HG02973 (cell line): ENCODE data around the gene POU3F2.

Source experiments
- ATAC-seq: cut with Tn5 transposase; IDR thresholded peaks from one replicate; pipeline ENCODE4 v1.9.1; 2021; ENCODE audit warnings: moderate library complexity; ENCODE audit not compliant: unreplicated experiment

The POU3F2 gene

DNA sequence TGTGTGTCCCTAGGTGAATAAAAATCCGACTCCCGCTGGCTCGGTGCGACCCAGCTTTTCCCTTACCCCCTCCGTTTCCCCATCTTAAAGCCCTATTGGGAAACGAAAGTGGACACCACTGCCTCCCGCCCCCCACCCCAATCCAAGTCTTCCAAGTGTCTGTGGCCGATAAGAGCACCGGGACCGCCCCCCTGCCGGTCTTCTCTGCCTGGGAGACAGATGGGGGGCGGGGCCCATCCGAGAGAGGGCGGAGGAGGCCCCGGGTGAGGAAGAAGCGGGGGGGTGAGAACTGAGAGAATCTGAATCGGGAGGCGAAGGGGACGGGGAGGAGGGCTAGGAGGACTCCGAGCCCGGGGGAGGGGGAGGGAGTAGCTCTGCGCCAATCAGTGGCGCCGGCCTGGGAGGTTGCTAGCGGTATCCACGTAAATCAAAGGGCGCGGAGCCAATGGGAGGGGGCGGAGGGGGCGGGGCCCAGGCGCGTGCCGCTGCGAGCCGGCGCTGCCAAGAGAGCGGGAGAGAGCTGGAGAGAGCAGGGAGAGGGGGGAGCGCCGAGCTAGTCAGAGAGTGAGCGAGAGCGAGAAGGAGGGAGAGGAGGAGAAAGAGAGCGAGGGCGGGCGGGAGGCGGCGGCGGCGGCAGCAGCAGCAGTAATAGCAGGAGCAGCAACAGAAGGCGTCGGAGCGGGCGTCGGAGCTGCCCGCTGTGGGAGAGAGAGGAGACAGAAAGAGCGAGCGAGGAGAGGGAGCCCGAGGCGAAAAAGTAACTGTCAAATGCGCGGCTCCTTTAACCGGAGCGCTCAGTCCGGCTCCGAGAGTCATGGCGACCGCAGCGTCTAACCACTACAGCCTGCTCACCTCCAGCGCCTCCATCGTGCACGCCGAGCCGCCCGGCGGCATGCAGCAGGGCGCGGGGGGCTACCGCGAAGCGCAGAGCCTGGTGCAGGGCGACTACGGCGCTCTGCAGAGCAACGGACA lies at the start of gene POU3F2:
TSS of gene POU3F2 (plus strand) at position 515 of the 972 bp plus-strand sequence. CDS start at position 815, 300 bp downstream.
- ATAC-seq: peak; percentile 65

- ATAC-seq: no peak
These were observed 46.9 kb upstream of the POU3F2 start for GRCh38 chr6:98787435-98787834.

GRCh38 chr6:98787961-98788360 lies 46.4 kb upstream of the POU3F2 start:
- no peak for ATAC-seq

DNA sequence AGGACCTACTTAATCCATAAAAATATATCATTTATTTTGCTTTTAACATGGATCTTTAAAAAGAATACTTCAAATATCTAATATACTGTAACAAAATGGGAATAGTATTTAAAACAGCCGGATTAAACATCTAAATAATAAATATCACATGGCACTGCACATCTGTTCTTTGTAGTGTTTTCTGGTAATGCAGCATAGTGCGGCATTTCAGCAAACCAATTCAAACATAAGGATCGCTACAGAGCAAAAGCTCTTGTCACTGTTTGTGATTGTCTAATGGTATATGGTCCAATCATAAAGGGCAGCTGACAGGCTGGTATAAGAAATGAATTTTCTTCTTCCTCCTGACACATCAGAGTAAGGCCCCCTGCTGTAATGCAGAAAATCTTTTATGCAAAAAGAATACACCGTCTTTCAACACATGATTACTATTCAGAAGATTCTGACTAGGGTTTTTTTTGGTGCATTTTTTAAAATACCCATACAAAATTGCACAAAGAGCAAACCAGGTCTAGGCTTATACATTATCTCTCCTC lies 40.0 kb upstream of the POU3F2 start:
- ATAC-seq: no peak

- no peak for ATAC-seq
These were observed 37.0 kb upstream of the POU3F2 start for GRCh38 chr6:98797217-98797994.

GRCh38 chr6:98800866-98801265 lies 33.5 kb upstream of the POU3F2 start:
- ATAC-seq: no peak

GRCh38 chr6:98808541-98809210 lies 25.7 kb upstream of the POU3F2 start:
- no peak for ATAC-seq

GRCh38 chr6:98812220-98812619 lies 22.2 kb upstream of the POU3F2 start:
- ATAC-seq: no peak

DNA sequence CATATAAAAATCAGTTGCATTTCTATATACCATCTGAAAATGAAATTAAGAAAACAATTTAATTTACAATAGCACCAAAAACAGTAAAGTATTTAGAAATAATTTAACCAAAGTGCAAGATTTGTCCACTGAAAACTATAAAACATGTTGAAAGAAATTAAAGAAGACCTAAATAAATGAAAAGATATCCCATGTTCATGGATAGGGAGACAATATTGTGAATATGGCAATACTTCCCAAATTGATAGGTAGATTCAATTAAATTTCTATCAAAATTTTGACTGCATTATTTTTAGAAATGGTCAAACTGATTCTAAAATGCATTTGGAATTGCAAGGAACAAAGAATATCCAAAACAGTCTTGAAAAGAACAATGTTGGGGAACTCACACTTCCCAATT lies 17.6 kb upstream of the POU3F2 start:
- no peak for ATAC-seq

DNA sequence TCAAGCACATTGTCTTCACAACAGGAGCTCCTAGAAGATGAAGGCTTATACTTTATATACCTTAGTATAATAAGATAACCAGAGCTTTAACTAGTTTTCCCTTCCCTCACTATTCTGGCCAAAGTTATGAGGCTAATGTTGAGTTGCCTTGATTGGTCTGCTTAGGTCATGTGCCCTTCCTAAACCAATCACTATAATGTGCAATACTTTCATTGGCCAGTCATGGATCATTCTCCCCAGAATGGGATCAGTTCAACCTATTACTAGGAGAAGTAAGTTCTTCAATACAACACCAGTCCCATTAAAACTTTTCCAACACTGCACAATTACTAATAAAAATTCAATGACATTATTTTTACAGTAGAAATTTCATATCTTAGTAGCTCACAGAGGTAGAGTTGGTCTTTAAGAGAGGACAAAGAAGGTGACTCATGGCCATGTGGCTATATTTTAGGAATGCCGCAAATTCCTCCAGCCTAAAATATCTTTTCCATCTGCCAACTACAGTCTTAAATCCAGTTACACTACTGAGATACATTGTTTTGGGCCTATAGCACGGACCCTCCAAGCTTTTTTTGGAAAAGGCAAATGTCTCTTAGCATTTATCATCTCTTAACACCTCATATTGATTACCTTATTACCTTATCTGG lies 12.5 kb upstream of the POU3F2 start:
- ATAC-seq: no peak

- ATAC-seq: no peak
These were observed 10.8 kb upstream of the POU3F2 start for GRCh38 chr6:98823428-98824161.

GRCh38 chr6:98824162-98824901 lies 10.0 kb upstream of the POU3F2 start:
- no peak for ATAC-seq

DNA sequence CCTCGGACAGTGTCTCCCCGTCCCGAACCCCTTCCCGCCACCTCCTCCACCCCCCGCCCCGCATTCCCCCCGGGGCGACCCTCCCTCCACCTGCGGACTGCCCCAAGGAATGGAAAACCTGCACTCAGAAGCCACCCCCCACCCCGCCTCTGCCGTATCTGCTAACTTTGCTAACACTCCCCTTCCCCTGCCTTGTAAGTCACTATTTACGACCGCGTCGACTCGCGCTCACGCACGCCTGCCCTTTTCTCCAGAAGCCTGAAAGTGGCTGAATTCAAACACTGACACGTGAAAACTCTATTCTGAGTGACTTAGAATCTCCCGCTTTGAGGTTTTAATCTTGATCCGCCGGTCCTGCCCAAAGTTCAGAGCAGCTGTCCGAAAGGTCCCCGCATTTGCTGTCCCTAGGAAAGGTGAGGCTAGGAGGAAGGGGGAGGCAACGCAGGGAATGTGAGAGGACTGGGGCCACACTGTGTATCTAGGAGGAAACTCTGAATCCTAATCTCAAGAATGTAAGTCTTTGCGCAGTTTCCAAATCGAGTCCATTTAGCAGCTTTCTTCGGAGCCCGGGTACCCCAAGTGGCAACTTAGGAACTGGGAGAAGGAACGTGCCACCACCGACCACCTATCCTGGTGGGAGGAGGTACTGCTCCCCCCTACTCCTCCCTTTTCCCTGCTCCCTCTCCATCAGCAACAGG lies 9.3 kb upstream of the POU3F2 start:
- ATAC-seq: no peak

DNA sequence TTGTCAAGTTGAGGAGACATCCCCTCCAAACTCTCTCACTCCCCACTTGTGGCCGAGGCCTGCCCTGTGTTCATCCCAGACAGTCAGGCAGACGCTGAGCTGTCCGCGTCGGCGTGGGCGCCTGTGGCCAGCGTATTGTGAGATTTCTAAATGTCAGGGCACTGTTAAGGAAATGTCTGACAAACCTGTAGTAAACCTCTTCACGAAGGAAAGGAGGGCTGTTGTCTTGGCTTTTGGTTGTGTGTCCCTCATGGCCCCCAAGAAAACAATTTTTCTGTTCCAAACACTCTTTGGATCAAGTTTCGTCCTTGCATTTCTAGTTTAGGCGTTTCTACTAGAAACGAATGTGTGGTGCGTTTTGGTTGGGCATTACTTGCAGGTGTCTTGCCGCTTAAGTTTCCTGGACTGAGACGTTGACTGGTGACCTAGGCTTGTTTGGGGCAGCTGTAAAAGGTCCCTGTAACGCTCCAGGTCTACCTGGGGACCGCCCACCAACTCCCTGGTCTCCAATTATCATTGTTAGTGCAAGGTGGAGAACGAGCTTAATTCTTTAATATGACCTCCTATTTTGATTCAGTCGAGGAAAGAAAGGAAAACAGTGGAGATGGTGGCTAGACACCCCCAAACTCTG lies 8.7 kb upstream of the POU3F2 start:
- ATAC-seq: no peak

DNA sequence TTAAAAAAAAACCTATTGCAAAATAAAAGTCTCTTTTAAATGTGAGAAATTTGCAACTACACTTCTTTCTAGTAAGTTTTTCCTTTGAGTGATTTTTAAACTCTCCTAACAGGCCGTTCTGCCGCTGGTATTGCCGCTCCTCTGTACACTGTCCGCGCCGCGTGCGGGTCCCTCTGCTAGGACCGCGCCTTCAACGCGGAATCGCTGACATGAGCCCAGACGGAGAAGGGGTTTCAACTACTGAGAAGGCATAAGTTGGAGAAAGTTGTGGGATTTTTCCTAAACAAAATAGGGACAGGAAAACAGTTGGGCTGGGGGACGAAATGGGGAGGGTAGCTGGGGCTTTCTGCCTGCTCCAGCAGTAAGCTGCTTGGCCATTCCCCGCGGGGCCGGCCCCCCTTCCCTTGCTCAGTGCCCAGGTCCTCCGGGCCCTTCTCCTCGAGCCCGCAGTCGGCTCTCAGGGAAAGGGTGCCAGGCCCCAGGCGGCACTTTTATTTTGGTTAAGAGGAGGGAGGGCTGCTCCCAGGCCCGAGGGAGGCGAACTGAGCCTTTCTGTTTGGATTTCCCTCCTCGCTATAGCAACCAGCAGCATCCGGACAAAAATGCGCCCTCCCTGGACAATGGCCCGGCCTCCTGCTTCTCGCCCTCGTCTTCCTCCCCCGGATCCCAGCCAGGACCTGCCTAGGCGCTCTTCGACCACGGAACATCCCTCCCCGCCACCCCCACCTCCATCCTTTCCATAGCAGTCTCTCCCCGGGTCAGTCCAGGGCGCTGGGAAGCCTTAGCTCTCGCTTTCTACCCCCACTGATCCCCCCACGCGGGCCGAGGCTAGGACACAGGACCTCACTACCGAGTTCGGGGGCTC lies 6.8 kb upstream of the POU3F2 start:
- ATAC-seq: no peak

- ATAC-seq: no peak
These were observed 6.1 kb upstream of the POU3F2 start for GRCh38 chr6:98828211-98828788.

- no peak for ATAC-seq
These were observed 5.4 kb upstream of the POU3F2 start for GRCh38 chr6:98828941-98829411.
